Mammary epithelial cell (primary cell): ENCODE data around the gene APLP1.

Experiments used
- CTCF ChIP-seq, 2 donors: IDR thresholded peaks in 1 of 2; conservative IDR thresholded peaks in 1 of 2; 2 replicates each; pipeline ENCODE4 v1.5.1; 2011 to 2012; ENCODE audit warnings: inconsistent platforms in 2 of 2, low read length in 2 of 2, mild to moderate bottlenecking in 2 of 2, control low read depth in 1 of 2, low read depth in 1 of 2; ENCODE audit not compliant: insufficient read depth in 1 of 2; ENCODE audit errors: extremely low read depth in 1 of 2
- EZH2 ChIP-seq: IDR thresholded peaks from 2 replicates; pipeline ENCODE4 v1.6.1; 2012; ENCODE audit warnings: low read length, inconsistent platforms, borderline replicate concordance

DNA sequence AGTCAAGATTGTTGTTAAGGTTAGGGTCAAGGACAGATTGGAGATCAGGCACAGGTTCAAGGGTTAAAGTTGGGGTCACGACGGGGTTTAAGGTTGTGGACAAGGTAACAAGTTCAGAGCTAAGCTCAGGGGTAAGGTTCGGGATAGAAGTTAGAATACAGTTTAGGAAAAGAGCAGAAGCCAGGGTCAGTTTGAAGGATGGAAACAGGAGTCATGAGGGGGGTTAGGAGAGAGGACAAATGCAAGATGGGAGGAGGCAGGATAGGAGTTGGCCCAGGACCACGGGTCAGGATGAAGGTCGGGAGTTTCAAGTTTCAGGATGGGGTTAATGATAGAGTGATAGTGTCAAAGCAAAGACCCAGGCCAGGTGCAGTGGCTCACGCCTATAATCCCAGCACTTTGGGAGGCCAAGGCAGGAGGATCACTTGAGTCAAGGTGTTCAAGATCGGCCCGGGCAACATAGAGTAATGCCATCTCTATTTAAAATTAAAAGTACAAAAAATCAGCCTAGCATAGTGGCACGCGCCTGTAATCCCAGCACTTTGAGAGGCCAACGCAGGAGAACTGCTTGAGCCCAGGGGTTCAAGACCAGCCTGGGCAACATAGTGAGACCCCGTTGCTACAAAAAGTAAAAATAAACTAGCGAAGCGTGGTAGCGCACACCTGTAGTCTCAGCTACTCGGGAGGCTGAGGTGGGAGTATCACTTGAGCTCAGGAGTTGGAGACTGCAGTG, 23.7 kb upstream of the APLP1 start:
- TF ChIP-seq CTCF (conservative IDR thresholded peaks at IDR 0.05 in 1 of 2, IDR thresholded peaks at IDR 0.05 in 1 of 2; ENCODE audit: extremely low read depth in 1 of 2, insufficient read depth in 1 of 2, low read depth in 1 of 2, low read length in 2 of 2): no peak
- no peak for TF ChIP-seq EZH2
